Sigmoid colon (tissue), 7 donors: ENCODE data around the gene CTTN. TPM values are rescaled to one million over a fixed set of nuclear protein-coding genes. Genes with fewer than 3 reads are reported as not detected.

ENCODE experiments used
- DNase-seq: peaks from one replicate; pipeline ENCODE4 v3.0.0-alpha.2; 2019
- H3K27ac ChIP-seq, 4 donors: fragments of 200-600 bp; sonication (generic); one replicate each; pipeline ENCODE4 v1.5.1; 2016 to 2019; ENCODE audit warnings: mild to moderate bottlenecking in 1 of 4
- H3K27me3 ChIP-seq, 3 donors: fragments of 200-600 bp; sonication (generic); one replicate each; pipeline ENCODE4 v1.5.1; 2019; ENCODE audit warnings: mild to moderate bottlenecking in 1 of 3
- H3K36me3 ChIP-seq, 4 donors: fragments of 200-600 bp; sonication (generic); one replicate each; pipeline ENCODE4 v1.5.1; 2016 to 2019
- H3K4me1 ChIP-seq, 4 donors: fragments of 200-600 bp; sonication (generic); one replicate each; pipeline ENCODE4 v1.5.1; 2017 to 2019
- H3K4me3 ChIP-seq, 4 donors: fragments of 200-600 bp; sonication (generic); one replicate each; pipeline ENCODE4 v1.5.1; 2017 to 2019; ENCODE audit warnings: mild to moderate bottlenecking in 2 of 4, moderate library complexity in 1 of 4
- H3K9me3 ChIP-seq, 4 donors: fragments of 200-600 bp in 3 of 4; sonication (generic) in 3 of 4; one replicate each; pipeline versions ENCODE4 v1.5.1 to v1.6.1; 2013 to 2019
- CTCF ChIP-seq, 4 experiments: fragments of 450-650 bp in 3 of 4; fragments of 200-600 bp in 1 of 4; IDR thresholded peaks; one replicate each; pipeline ENCODE4 v1.5.1; 2016 to 2019; ENCODE audit warnings: antibody characterized with exemption in 4 of 4, mild to moderate bottlenecking in 3 of 4, moderate library complexity in 2 of 4
- EP300 ChIP-seq, 4 donors: sonication (generic); formaldehyde crosslinking; IDR thresholded peaks; one replicate each; pipeline ENCODE4 v1.6.1; 2017; ENCODE audit warnings: antibody characterized with exemption in 4 of 4
- POLR2A ChIP-seq, 2 donors: fragments of 450-650 bp; IDR thresholded peaks; one replicate each; pipeline ENCODE4 v1.6.1; 2016; ENCODE audit warnings: antibody characterized with exemption in 2 of 2, mild to moderate bottlenecking in 2 of 2, moderate library complexity in 2 of 2
- POLR2AphosphoS5 ChIP-seq, 4 donors: sonication (generic); formaldehyde crosslinking; IDR thresholded peaks; one replicate each; pipeline ENCODE4 v1.6.1; 2017; ENCODE audit warnings: antibody characterized with exemption in 4 of 4
- WGBS, 2 donors: extraction: QIAGEN DNeasy Blood & Tissue Kit; methylation state at CpG; one replicate each; pipeline ENCODE4 v1.1.7; 2013; 5-methylcytosine and 5-hydroxymethylcytosine counted together
- intact Hi-C: fragments of 100-400 bp; cut with DNase I; formaldehyde crosslinking; loops from one replicate; pipeline ENCODE4 v1.15.1; 2023
- polyA plus RNA-seq, 3 donors: library from polyadenylated mRNA; stranded (reverse); fragments of 200-250 nt; gene quantifications; one replicate each; pipeline ENCODE4 v1.2.3, GENCODE V29; 2013
- total RNA-seq, 4 donors: library from RNA; depleted of rRNA; stranded (reverse); fragments of >200 nt; gene quantifications; one replicate each; pipeline ENCODE4 v1.1.0, GENCODE V29; 2016
- donor health status: healthy with polysubstance abuse.
- donor health status: Bipolar disorder and iron deficiency.
- donor health status: healthy.

Gene CTTN
- total and polyA plus RNA-seq, 7 donors, result 87.1 to 312 (median 136) TPM

GRCh38 chr11:70397336-70397982, 870 bp upstream of the CTTN start:
- peaks cover 0 to 48% (median 38%) of the 10 kb centered on the region in 4 donors for H3K4me1 ChIP-seq
- H3K27me3 ChIP-seq, result no peaks in the 10 kb centered on the region
- H3K27ac ChIP-seq, result peak overlapping the region; percentile 85 to 95 (median 92)
- DNase-seq, result no peak
- H3K4me3 ChIP-seq, result peak overlapping the region; percentile 84 to 98 (median 88)
- intact Hi-C loops, result loop anchor here (5.0 to 10.0 kb wide), 2 partner anchors 195 to 723 kb away; partner anchors contain the start of genes FADD and LTO1
- TF ChIP-seq POLR2AphosphoS5 (IDR thresholded peaks at IDR 0.05), result no peak
- no peak for TF ChIP-seq EP300 (IDR thresholded peaks at IDR 0.05)
- no peak for TF ChIP-seq POLR2A (IDR thresholded peaks at IDR 0.05)
- TF ChIP-seq CTCF (IDR thresholded peaks at IDR 0.05), result no peak
- H3K36me3 ChIP-seq, result no peaks in the 10 kb centered on the region
- no peaks in the 10 kb centered on the region for H3K9me3 ChIP-seq
- WGBS, 2 donors, result 20 to 29% methylated on average over 18 of the region's 18 CpGs

- peak; percentile 72 for DNase-seq
- H3K4me1 ChIP-seq, result peaks cover 0 to 52% (median 41%) of the 10 kb centered on the region in 4 donors
- 2 to 3% methylated on average over 42 of the region's 42 CpGs for WGBS, 2 donors
- intact Hi-C loops, result loop anchor here (2.0 to 10.0 kb wide), 3 partner anchors 128 to 724 kb away; partner anchors contain the start of genes FADD, LTO1 and PPFIA1
- H3K4me3 ChIP-seq, result peak overlapping the region; percentile 84 to 98 (median 88)
- TF ChIP-seq POLR2AphosphoS5 (IDR thresholded peaks at IDR 0.05) (no peak), CTCF (IDR thresholded peaks at IDR 0.05) (no peak), POLR2A (IDR thresholded peaks at IDR 0.05) (no peak), EP300 (IDR thresholded peaks at IDR 0.05) (no peak)
- H3K36me3 ChIP-seq, result no peaks in the 10 kb centered on the region
- no peaks in the 10 kb centered on the region for H3K27me3 ChIP-seq
- H3K9me3 ChIP-seq, result no peaks in the 10 kb centered on the region
- peak overlapping the region; percentile 85 to 95 (median 92) for H3K27ac ChIP-seq
Measured at GRCh38 chr11:70398834-70399680, 728 bp downstream of the CTTN start.

- no peaks in the 10 kb centered on the region for H3K36me3 ChIP-seq
- no peaks in the 10 kb centered on the region for H3K27me3 ChIP-seq
- peak overlapping the region; percentile 84 to 98 (median 88) for H3K4me3 ChIP-seq
- DNase-seq, result peak; percentile 94
- intact Hi-C loops, result loop anchor here (2.0 to 10.0 kb wide), 4 partner anchors 72 to 725 kb away; partner anchors contain the start of genes FADD, LTO1 and PPFIA1
- peaks cover 0 to 52% (median 41%) of the 10 kb centered on the region in 4 donors for H3K4me1 ChIP-seq
- TF ChIP-seq POLR2A (IDR thresholded peaks at IDR 0.05) (no peak), CTCF (IDR thresholded peaks at IDR 0.05) (no peak), EP300 (IDR thresholded peaks at IDR 0.05) (peak in 1 of 4 donors; percentile 70), POLR2AphosphoS5 (IDR thresholded peaks at IDR 0.05) (peak; percentile 53 to 90 (median 62))
- WGBS, 2 donors, result 19 to 29% methylated on average over 16 of the region's 16 CpGs
- H3K27ac ChIP-seq, result peak overlapping the region; percentile 85 to 95 (median 92)
- H3K9me3 ChIP-seq, result no peaks in the 10 kb centered on the region
Measured at GRCh38 chr11:70399681-70400112, 1.4 kb downstream of the CTTN start.

GRCh38 chr11:70400643-70401042, 2.3 kb downstream of the CTTN start:
- H3K36me3 ChIP-seq, result peaks cover 2 to 7% (median 3%) of the 10 kb centered on the region in 4 donors
- WGBS, 2 donors, result 77 to 83% methylated on average over 8 of the region's 8 CpGs
- peak overlapping the region; percentile 85 to 95 (median 92) for H3K27ac ChIP-seq
- intact Hi-C loops, result loop anchor here (5.0 kb wide), 1 partner anchor 73 kb away; no protein-coding TSS in a partner anchor
- peaks cover 0 to 52% (median 41%) of the 10 kb centered on the region in 4 donors for H3K4me1 ChIP-seq
- no peak overlapping the region for H3K4me3 ChIP-seq
- no peak for TF ChIP-seq CTCF (IDR thresholded peaks at IDR 0.05)
- TF ChIP-seq POLR2AphosphoS5 (IDR thresholded peaks at IDR 0.05), result no peak
- no peak for TF ChIP-seq EP300 (IDR thresholded peaks at IDR 0.05)
- no peak for TF ChIP-seq POLR2A (IDR thresholded peaks at IDR 0.05)
- no peaks in the 10 kb centered on the region for H3K27me3 ChIP-seq
- no peak for DNase-seq
- H3K9me3 ChIP-seq, result no peaks in the 10 kb centered on the region
